Globus pallidus (tissue), 1 donor: Measurements from ENCODE around the gene RAB27B.

Experiments
- DNase-seq: peaks from one replicate; pipeline ENCODE4 v3.0.0-alpha.2; 2015; ENCODE audit warnings: low spot score

Gene RAB27B

GRCh38 chr18:54867131-54867530 lies 38.9 kb downstream of the RAB27B start:
- no peak for DNase-seq

GRCh38 chr18:54871231-54871630 lies 43.0 kb downstream of the RAB27B start:
- no peak for DNase-seq

- DNase-seq: no peak
Observed at GRCh38 chr18:54872681-54873080, 44.4 kb downstream of the RAB27B start.

- no peak for DNase-seq
Observed at GRCh38 chr18:54873884-54874255, 45.6 kb downstream of the RAB27B start.

- no peak for DNase-seq
Observed at GRCh38 chr18:54875063-54875462, 46.8 kb downstream of the RAB27B start.

- DNase-seq: no peak
Observed at GRCh38 chr18:54877076-54877475, 48.8 kb downstream of the RAB27B start.

GRCh38 chr18:54878159-54878622 lies 49.9 kb downstream of the RAB27B start:
- no peak for DNase-seq

GRCh38 chr18:54878659-54879358 lies 50.5 kb downstream of the RAB27B start:
- DNase-seq: no peak

- no peak for DNase-seq
Observed at GRCh38 chr18:54879691-54880090, 51.4 kb downstream of the RAB27B start.

GRCh38 chr18:54880395-54881105 lies 52.3 kb downstream of the RAB27B start:
- DNase-seq: no peak

- DNase-seq: no peak
Observed at GRCh38 chr18:54881229-54881768, 53.0 kb downstream of the RAB27B start.

- DNase-seq: no peak
Observed at GRCh38 chr18:54882318-54882717, 54.0 kb downstream of the RAB27B start.

GRCh38 chr18:54883816-54884604 lies 55.7 kb downstream of the RAB27B start:
- no peak for DNase-seq

- no peak for DNase-seq
Observed at GRCh38 chr18:54888378-54888777, 60.1 kb downstream of the RAB27B start.

- no peak for DNase-seq
Observed at GRCh38 chr18:54888933-54889332, 60.7 kb downstream of the RAB27B start.

GRCh38 chr18:54899500-54899899 lies 71.2 kb downstream of the RAB27B start:
- no peak for DNase-seq

- no peak for DNase-seq
Observed at GRCh38 chr18:54900290-54900689, 72.0 kb downstream of the RAB27B start.

- DNase-seq: no peak
Observed at GRCh38 chr18:54904581-54904980, 76.3 kb downstream of the RAB27B start.

GRCh38 chr18:54905629-54906028 lies 77.4 kb downstream of the RAB27B start:
- DNase-seq: no peak

- DNase-seq: no peak
Observed at GRCh38 chr18:54906331-54907185, 78.3 kb downstream of the RAB27B start.

- DNase-seq: no peak
Observed at GRCh38 chr18:54909538-54909937, 81.3 kb downstream of the RAB27B start.
